SU-DHL-6 (cell line): ENCODE measurements around the gene HNRNPM.

Experiments
- H2AFZ ChIP-seq: fragments of 200-600 bp; sonication (generic); 2 replicates; pipeline ENCODE4 v1.6.1; 2014; ENCODE audit warnings: low read depth, mild to moderate bottlenecking, moderate library complexity, mixed read lengths, antibody characterized with exemption, low read length; ENCODE audit not compliant: severe bottlenecking
- H3F3A ChIP-seq: fragments of 200-600 bp; shearing (Covaris generic); 2 replicates; pipeline ENCODE4 v1.6.0; 2016; ENCODE audit warnings: antibody characterized with exemption, mild to moderate bottlenecking; ENCODE audit not compliant: insufficient read depth
- H3K27ac ChIP-seq: fragments of 200-600 bp; sonication (generic); 2 replicates; pipeline ENCODE4 v1.5.1; 2016; ENCODE audit warnings: low read depth, mild to moderate bottlenecking, low read length, moderate library complexity, mixed read lengths
- H3K27me3 ChIP-seq: fragments of 200-600 bp; sonication (generic), shearing (Covaris generic); 2 replicates; pipeline ENCODE4 v1.6.0; 2014; ENCODE audit warnings: mild to moderate bottlenecking, low read length
- H3K36me3 ChIP-seq: fragments of 200-600 bp; sonication (generic); 2 replicates; pipeline ENCODE4 v1.6.1; 2014; ENCODE audit warnings: mild to moderate bottlenecking, low read length, mixed read lengths
- H3K4me2 ChIP-seq: fragments of 300-600, 200-600 bp; shearing (Covaris generic), sonication (generic); 2 replicates; pipeline ENCODE4 v1.6.0; 2014; ENCODE audit warnings: low read length, low read depth, mild to moderate bottlenecking; ENCODE audit not compliant: poor library complexity, severe bottlenecking
- H3K4me3 ChIP-seq: fragments of 200-600 bp; sonication (generic); 2 replicates; pipeline ENCODE4 v1.5.1; 2014; ENCODE audit warnings: antibody characterized with exemption, low read length, mild to moderate bottlenecking, mixed read lengths; ENCODE audit not compliant: insufficient read depth, poor library complexity, severe bottlenecking
- H3K79me2 ChIP-seq: fragments of 200-600 bp; sonication (generic); 2 replicates; pipeline ENCODE4 v1.6.1; 2014; ENCODE audit warnings: mild to moderate bottlenecking, low read length, moderate library complexity; ENCODE audit not compliant: insufficient read depth
- H3K9ac ChIP-seq: fragments of 200-600 bp; sonication (generic); 2 replicates; pipeline ENCODE4 v1.7.0; 2014; ENCODE audit warnings: mild to moderate bottlenecking, low read length
- H3K9me2 ChIP-seq: fragments of 200-600 bp; sonication (generic); replicated peaks from 2 replicates; pipeline ENCODE4 v1.6.1; 2014; ENCODE audit warnings: low read length; ENCODE audit not compliant: insufficient read depth
- H3K9me3 ChIP-seq: fragments of 200-600 bp; sonication (generic); 2 replicates; pipeline ENCODE4 v1.6.1; 2014; ENCODE audit warnings: low read length, mixed read lengths; ENCODE audit not compliant: insufficient read depth
- H4K20me1 ChIP-seq: fragments of 200-600 bp; sonication (generic); 2 replicates; pipeline ENCODE4 v1.6.1; 2014; ENCODE audit warnings: low read depth, mild to moderate bottlenecking, antibody characterized with exemption, low read length, moderate library complexity, mixed read lengths
- CTCF ChIP-seq: fragments of 200-600 bp; sonication (generic); IDR thresholded peaks from one replicate; pipeline ENCODE4 v1.5.1; 2017; ENCODE audit warnings: antibody characterized with exemption, mild to moderate bottlenecking, low read length, moderate library complexity; ENCODE audit not compliant: insufficient read depth, poor library complexity, severe bottlenecking
- EZH2phosphoT487 ChIP-seq: fragments of 200-600 bp; sonication (generic), shearing (Covaris generic); conservative IDR thresholded peaks from 2 replicates; pipeline ENCODE4 v1.6.1; 2018; ENCODE audit warnings: mild to moderate bottlenecking, antibody characterized with exemption, low read length, moderate library complexity, mixed read lengths

HNRNPM gene

GRCh38 chr19:8446061-8446709, 1.4 kb downstream of the HNRNPM start:
- peak overlapping the region; percentile 98 for H3K4me2 ChIP-seq
- TF ChIP-seq EZH2phosphoT487 (no peak), CTCF (no peak)
- peaks cover 20% of the 10 kb centered on the region; the same call in 1 of the 2 replicates for H4K20me1 ChIP-seq

GRCh38 chr19:8449830-8450229, 5.1 kb downstream of the HNRNPM start:
- peaks cover 99% of the 10 kb centered on the region for H3K79me2 ChIP-seq
- no peak overlapping the region for H2AFZ ChIP-seq
- H3K9me3 ChIP-seq, result no peaks in the 10 kb centered on the region
- peaks cover 6% of the 10 kb centered on the region; the same call in 1 of the 2 replicates for H3K36me3 ChIP-seq
- H3K9ac ChIP-seq, result no peak overlapping the region
- H3K4me2 ChIP-seq, result no peak overlapping the region
- no peak for TF ChIP-seq CTCF
- TF ChIP-seq EZH2phosphoT487, result no peak
- peaks cover 47% of the 10 kb centered on the region for H4K20me1 ChIP-seq
- H3K27me3 ChIP-seq, result no peaks in the 10 kb centered on the region
- H3F3A ChIP-seq, result peaks cover 14% of the 10 kb centered on the region; the same call in 1 of the 2 replicates
- no peaks in the 10 kb centered on the region for H3K9me2 ChIP-seq
- H3K4me3 ChIP-seq, result no peak overlapping the region
- H3K27ac ChIP-seq, result no peak overlapping the region

More at GRCh38 chr19:8446061-8446709, 1.4 kb downstream of the HNRNPM start:
- no peaks in the 10 kb centered on the region for H3K9me2 ChIP-seq
- H2AFZ ChIP-seq, result no peak overlapping the region
- H3K36me3 ChIP-seq, result peaks cover 6% of the 10 kb centered on the region; the same call in 1 of the 2 replicates
- H3K27me3 ChIP-seq, result no peaks in the 10 kb centered on the region
- peaks cover 14% of the 10 kb centered on the region; the same call in 1 of the 2 replicates for H3F3A ChIP-seq
- H3K9me3 ChIP-seq, result no peaks in the 10 kb centered on the region
- H3K79me2 ChIP-seq, result peaks cover 62% of the 10 kb centered on the region
- H3K4me3 ChIP-seq, result peak overlapping the region; percentile 90
- peak overlapping the region; percentile 70 for H3K27ac ChIP-seq
- H3K9ac ChIP-seq, result peak overlapping the region; percentile 98

- H3K27me3 ChIP-seq, result no peaks in the 10 kb centered on the region
These were observed 6.6 kb downstream of the HNRNPM start for GRCh38 chr19:8451377-8451776.

More at GRCh38 chr19:8451377-8451776, 6.6 kb downstream of the HNRNPM start:
- Histone ChIP-seq H3K27ac (no peak overlapping the region), H2AFZ (no peak overlapping the region), H3K79me2 (peaks cover 99% of the 10 kb centered on the region), H3K9me3 (no peaks in the 10 kb centered on the region), H3K4me3 (no peak overlapping the region), H3K4me2 (no peak overlapping the region), H4K20me1 (peaks cover 52% of the 10 kb centered on the region), H3K36me3 (peaks cover 12% of the 10 kb centered on the region), H3K9ac (no peak overlapping the region), H3K9me2 (no peaks in the 10 kb centered on the region), H3F3A (peaks cover 14% of the 10 kb centered on the region; the same call in 1 of the 2 replicates)
- no peak for TF ChIP-seq EZH2phosphoT487
- TF ChIP-seq CTCF, result no peak
